ENCODE data around the gene NFIB.

DNA sequence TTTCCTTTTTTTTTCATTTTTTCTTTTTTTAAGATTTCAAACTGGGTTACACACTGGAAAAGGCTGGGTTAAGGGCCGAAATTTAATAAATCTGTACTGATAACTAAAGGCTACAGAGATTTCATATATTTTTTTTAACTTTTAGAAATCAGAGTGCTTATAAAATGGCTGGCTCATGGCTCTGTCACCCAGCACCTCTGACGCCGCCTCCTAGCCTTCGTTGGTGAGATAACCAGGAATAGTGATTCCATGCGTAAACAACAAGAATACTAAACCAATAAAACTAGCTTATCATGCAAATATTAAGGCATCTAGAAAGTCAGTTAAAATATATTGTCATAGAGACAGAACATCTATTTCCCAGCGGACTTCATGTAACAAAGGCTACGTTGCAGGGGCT lies 226.4 kb downstream of the NFIB start:
- TF ChIP-seq, protein P1, sequence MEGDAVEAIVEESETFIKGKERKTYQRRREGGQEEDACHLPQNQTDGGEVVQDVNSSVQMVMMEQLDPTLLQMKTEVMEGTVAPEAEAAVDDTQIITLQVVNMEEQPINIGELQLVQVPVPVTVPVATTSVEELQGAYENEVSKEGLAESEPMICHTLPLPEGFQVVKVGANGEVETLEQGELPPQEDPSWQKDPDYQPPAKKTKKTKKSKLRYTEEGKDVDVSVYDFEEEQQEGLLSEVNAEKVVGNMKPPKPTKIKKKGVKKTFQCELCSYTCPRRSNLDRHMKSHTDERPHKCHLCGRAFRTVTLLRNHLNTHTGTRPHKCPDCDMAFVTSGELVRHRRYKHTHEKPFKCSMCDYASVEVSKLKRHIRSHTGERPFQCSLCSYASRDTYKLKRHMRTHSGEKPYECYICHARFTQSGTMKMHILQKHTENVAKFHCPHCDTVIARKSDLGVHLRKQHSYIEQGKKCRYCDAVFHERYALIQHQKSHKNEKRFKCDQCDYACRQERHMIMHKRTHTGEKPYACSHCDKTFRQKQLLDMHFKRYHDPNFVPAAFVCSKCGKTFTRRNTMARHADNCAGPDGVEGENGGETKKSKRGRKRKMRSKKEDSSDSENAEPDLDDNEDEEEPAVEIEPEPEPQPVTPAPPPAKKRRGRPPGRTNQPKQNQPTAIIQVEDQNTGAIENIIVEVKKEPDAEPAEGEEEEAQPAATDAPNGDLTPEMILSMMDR (IDR thresholded peaks at IDR 0.05; ENCODE audit: poor library complexity): no peak
- TF ChIP-seq EZH2 (IDR thresholded peaks at IDR 0.05; ENCODE audit: borderline replicate concordance): no peak

Measured in hepatocyte (in vitro differentiated cells).